HG03280 (cell line): Measurements from ENCODE around the gene MRFAP1L1.

ENCODE experiments used
- ATAC-seq: cut with Tn5 transposase; IDR thresholded peaks from one replicate; pipeline ENCODE4 v1.9.1; 2021; ENCODE audit warnings: mild to moderate bottlenecking, moderate library complexity; ENCODE audit not compliant: unreplicated experiment

Gene MRFAP1L1

DNA sequence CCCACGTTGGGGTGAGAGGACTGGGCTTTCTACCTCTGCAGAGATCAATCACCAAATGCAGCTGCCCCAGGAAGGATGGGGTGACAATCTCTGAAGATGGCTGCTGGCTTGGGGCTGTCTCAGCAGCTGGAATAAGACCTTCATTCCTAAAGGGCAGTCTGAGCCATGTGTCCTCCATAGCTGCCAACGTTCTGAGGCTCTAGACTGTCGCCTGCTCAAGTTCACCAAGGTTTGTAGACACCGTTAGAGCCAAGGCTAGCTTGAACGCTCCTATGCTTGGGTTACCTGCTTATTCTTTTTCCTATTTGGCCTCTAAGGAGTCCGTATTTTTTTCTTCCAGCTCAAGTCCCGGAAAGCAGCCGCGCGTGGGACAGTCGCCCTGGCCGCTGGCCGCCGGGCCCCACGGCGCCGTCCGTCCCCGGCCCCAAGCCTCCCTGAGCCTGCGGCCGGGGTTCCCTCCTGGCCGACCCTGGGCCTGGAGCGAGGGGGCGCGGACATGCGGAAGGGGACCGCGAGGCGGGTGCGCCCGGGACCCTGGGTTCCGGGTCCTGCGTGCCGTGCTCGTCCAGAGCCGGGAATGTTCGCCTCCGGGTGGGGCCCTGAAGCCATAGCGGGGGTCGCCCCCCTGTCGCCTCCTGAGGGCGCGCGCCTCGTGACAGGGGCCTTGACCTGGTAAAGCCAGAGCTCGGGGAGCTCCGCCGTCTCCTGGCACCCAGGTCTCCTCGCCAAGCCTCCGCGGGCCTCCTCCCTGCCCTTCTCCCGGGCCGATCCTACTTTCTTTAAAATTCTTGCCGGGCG, 45.9 kb downstream of the MRFAP1L1 start:
- no peak for ATAC-seq

DNA sequence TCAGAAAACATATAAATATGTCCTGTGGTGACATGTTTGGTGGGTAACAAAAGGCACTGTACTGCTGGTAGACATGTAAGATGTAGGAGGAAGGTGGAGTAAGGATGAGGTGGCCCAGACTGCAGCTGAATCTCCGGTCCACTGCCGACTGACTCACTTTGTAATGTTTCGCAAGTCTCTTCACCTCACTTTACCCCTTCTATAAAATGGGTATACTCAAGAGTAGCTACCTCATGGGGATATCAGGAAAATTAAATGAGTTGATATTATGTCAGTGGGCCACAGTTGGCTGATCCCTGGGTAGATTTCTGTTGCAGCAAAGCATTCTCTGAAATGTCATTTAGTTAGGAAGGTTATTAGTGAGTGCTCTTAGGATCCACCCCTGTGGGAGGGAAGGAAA, 47.1 kb downstream of the MRFAP1L1 start:
- ATAC-seq: no peak

- ATAC-seq: no peak
These were observed 49.2 kb downstream of the MRFAP1L1 start for GRCh38 chr4:6660430-6660829.

- ATAC-seq: no peak
These were observed 49.8 kb downstream of the MRFAP1L1 start for GRCh38 chr4:6659897-6660296.

GRCh38 chr4:6658597-6659075, 51.0 kb downstream of the MRFAP1L1 start:
- ATAC-seq: no peak

DNA sequence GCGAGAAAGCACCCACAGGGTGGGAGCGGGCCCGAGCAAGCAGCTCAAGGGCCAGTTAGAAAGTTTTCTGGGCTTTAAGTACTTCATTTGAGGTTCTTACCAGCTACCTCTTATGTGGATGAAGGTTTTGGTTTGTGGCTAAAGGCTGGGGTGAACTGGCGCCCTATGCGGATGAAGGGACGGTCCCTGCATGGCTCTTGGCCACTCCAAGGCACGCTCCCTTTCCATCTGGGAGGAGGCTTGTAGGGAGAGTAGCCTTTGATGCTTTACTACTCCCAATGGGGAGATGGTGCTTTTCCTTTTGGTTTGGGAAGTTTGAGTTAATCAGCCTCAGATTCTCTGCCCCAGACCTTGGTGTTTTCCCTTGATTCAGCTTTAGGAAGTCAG, 51.5 kb downstream of the MRFAP1L1 start:
- no peak for ATAC-seq
